Stimulated activated CD4-positive, alpha-beta T cell treated with anti-CD3 and anti-CD28 coated beads, Interleukin-1b, Interleukin-23, amount 100 ng/mL, for 4 hours (primary cell): ENCODE results near the gene PTPRN2.

Experiments used
- DNase-seq, 2 donors: peaks; one replicate each; pipeline ENCODE4 v3.0.0-alpha.2; 2020; ENCODE audit warnings: low read depth in 2 of 2

Gene PTPRN2

DNA sequence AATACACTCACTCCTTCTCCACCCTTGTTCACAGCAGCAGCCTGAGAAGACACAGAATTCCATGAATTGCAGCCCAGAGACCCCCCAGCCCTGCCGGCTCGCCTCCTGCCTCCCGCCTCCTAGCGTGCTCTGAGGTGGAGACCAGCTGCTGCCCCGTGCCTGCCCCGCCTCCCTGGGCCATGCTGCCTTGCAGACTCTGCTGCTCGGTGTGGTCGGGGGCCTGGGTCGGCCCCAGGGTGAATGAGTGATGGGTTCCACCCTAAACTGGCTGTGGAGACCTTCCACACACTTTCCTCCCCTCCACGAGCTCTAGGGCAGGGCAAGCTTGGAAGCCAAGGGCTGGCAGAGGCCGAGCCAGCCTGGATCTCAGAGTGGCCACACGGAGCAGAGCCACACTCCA is 771.5 kb downstream of the PTPRN2 start:
- DNase-seq, result no peak

DNA sequence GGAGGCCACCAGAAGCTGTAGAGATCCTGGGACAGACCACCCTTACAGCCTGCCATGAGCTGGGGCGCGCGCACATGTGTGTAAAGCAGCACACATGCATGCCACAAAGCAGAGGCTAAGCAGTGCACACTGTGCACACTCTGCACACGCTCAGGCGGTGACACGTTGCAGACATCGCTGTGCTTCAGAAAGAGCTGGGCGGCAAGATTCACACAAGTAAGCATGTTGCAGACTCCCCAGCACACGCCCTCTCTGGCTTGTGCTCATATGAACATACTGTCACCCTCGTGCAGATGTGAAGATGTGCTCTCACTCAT is 772.0 kb downstream of the PTPRN2 start:
- DNase-seq, result no peak

DNA sequence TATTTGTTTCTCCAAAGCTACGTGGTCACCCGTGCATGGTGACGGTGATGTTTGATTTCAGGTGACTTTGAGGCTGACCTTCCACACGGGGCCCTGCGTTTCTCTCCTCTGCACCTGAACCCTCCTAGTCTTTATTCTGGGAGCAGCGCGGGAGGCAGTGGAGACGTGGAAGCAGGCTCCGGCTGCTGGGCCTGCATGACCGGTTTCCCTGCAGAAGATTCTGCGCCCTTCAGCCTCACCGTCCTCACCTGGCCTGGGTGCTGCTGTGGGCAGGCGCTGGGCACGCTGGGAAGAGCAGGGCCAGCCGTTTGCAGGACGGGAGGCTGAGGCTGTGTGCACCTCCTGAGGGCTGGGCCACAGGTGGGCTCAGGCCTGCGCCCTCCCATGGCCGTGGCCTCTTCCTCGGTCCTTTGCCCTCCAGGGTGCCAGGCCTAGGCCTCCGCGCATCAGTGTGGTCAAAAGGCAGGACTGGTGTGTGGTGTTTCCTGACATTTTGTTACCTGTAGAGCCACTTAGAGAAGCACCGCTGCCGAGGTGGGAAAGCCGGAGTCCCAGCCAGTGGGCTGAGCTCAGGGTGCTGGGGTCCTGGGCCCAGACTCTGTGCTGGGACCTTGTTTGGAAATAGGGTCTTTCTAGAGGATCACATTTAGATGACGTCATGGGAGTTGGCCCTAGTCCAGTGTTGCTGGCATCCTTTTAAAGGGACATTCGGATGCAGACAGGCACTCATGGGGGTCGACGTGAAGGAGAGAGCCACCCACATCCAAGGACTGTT is 772.5 kb downstream of the PTPRN2 start:
- DNase-seq, result no peak

DNA sequence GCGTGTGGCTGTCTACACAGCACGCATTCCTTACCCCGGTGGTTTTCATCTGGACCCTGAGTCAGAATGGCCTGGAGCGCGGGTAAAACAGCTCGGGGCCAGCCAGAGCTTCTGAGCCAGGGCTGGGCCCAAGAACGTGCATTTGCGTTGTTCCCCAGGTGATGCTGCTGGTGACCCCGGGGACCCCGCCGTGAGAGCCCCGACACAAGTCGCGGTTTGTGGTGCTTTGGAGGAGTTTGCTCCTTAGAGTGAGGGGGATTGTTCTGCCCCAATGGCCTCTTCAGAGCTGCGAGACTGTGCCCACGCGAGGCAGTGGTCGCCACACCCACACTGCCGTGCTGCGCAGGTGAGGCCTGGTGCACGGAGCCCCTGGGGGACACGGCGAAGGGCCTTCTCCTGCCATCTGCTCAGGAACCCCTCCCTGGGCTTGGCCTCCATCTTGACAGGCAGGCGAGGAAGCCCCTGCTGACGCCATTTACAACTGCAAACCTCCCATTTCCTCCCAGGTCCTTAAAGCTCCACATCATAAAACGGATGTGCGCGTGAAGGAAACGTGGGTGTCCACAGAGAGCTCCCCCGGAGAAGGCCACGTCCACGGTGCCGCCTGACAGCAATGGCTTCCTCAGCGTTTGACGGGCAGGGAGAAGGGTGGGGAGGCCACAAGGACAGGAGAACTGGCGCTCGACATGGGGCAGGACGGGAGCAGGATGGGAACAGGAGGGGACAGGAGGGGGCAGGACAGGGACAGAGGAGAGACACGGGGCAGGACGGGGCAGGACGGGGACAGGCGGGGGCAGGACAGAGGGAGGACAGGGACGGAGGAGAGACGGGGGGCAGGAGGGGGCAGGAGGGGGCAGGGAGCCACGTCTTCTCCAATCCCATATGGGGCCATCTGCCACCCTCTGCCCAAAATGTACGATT is 773.6 kb downstream of the PTPRN2 start:
- no peak for DNase-seq

DNA sequence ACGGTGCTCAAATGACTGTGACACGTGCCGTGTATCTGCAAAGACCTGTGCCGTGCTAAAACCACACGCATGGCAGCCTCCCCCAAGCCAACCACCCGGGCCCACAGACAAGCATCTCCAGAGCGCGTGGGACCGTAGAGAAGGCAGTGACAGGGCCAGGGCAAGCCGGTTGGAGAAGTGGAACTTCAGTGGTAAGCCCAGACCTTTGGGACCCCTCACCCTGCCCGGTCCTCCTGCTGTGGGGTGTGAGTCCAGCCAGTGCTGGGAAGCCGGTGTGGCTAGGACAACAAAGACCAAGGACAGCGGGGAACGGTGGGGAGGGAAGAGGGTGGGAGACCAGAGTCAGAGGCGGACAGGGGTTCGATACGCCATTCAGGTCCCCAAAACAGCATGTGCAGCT is 774.6 kb downstream of the PTPRN2 start:
- DNase-seq, result no peak

DNA sequence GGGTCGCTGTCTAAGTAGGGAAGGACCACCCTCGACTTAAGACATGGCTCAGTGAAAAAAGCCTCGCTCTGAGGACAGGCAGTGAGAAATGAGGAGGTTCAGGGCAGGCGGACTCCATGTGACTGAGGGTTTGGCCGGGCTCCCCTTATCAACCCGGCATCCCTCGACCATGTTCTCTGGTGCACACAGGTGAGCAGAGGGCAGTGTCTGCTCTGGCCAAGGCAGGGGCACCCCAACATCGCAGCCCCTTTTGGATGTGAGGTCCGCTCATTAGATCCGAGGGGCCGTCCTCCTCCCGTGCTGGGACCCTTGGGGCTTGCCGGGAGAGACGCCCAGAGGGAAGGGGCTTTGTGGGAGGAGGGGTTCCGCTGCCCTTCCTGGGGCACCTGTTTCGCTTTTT is 775.7 kb downstream of the PTPRN2 start:
- no peak for DNase-seq

DNA sequence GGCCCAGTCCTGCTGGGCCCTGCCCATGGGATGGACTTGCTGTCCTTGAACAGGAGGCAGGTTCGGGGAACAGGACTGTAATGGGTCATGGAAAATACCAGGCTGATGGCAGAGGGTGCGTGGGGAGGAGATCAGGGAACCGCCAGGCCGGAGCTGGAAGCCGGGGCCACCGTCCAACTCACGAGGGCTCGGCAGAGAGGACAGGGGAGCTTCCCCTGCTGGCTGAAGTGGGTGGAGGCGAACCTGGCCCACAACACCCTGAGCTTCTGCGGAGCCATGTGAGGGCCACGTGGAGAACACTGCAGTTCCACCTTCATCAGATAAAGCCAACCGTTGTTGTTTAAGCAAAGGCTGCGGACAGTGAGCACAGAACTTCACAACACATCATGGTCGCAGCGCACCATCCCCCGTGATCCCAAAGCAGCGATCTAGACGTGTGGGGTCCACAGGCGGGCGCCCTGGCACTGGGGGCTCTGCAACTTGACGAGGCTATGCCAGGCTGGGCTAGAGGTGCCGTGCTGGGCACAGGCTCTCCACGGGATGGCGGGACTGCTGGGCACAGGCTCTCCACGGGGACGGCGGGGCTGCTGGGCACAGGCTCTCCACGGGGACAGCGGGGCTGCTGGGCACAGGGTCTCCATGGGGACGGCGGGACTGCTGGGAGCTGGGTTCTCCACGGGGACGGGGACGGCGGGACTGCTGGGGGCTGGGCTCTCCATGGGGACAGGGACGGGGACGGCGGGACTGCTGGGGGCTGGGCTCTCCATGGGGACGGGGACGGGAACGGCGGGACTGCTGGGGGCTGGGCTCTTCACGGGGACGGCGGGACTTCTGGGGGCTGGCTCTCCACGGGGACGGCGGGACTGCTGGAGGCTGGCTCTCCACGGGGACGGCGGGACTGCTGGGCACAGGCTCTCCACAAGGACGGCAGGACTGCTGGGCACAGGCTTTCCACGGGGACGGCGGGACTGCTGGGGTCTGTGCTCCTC is 777.5 kb downstream of the PTPRN2 start:
- no peak for DNase-seq

DNA sequence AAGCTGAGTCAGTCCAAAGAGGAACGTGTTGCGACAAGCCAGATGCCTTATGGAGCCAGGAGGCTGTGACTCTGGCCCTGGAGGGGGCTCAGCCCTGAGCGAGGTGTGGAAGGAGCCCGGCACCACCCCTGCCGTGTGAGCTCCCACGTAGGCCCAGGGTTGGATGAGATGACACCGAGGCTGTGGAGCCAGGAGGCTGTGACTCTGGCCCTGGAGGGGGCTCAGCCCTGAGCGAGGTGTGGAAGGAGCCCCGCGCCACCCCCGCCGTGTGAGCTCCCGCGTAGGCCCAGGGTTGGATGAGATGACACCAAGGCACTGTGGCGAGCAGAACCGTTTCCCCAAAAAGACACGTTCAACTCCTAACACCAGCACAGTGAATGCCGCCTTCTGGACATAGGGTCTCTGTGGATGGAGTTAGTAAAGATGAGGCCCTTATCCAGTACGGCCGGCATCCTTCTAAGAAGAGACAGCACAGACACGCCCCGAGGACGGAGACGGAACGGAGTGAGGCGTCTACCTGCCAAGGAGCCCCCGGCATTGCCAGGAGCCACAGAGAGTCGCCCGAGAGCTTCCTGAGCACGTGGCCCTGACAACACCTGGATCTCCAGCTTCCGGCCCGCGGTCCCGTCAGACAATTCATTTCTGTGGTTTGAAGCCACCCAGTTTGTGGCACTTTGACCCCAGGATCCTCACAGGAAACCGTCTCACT is 778.3 kb downstream of the PTPRN2 start:
- DNase-seq, result no peak

DNA sequence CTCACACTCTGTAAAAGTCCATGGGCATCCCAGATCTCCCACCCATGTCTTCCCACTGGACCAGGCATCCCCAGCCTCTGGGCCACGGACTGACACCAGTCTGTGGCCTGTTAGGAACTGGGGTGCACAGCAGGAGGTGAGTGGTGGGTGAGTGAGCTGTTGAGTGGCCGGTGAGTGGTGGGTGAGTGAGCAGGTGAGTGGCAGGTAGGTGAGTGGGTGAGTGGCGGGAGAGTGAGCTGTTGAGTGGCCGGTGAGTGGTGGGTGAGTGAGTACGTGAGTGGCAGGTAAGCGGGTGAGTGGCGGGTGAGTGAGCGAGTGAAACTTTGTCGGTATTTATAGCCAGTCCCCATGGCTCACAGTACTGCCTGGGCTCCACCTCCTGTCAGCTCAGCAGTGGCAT is 779.6 kb downstream of the PTPRN2 start:
- DNase-seq, result no peak

DNA sequence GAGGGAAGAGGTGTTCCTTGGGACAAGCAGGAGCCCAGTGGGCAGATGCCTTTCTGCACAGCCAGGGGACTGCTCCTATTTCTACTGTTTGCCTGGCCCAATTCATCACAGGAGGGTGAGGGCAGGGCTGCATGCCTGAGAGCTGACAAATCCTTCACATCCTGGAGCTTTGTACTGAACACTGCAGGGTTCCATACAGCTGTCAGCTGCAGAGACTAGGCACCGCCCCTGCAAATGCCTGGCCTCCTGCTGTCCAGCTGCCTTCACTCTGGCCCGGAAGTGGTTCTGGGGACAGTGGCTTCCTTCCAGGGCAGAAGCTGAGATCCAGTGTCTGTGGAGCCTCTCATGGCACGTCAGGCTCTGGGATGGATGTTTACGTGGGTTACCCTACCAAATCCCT is 780.1 kb downstream of the PTPRN2 start:
- DNase-seq, result no peak

DNA sequence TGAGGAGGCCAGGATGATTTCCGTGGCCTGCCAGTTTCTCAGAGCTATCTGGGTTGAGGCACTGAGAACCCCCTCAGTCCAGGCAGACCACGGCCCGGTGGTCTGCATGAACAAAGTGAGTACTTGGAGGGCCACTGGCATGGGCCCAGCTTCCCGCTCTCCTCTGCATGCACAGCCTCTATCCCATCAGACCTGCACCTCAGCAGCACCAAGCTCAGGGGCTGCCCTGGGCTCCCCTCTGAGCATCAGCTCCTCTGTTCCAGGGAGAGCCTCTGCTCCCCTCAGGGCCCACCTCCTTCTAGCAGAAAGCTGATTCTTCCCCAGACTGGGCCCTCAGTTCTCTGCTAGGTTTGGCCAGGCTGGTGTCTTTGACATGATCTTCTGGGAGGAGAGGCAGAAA is 780.9 kb downstream of the PTPRN2 start:
- DNase-seq, result no peak

DNA sequence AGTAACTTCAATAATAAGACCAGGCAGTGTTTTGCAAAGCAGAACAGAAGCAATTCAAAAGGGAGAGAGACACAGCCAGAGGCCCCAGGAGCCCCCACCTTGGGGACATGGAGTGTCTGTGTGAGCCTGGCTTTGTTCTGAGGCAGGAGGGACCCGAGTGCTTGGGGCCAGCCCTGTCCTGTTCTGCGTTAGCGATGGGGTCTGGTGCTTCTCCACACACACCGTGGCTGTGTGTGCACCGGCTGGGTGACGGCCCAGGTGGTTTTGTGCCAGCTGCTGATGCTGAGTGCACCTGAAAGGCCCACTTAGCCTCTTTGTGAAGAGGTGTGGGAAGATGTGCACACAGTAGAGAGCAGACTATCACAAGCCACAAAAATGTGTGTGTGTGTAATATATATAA is 781.9 kb downstream of the PTPRN2 start:
- DNase-seq, result no peak

DNA sequence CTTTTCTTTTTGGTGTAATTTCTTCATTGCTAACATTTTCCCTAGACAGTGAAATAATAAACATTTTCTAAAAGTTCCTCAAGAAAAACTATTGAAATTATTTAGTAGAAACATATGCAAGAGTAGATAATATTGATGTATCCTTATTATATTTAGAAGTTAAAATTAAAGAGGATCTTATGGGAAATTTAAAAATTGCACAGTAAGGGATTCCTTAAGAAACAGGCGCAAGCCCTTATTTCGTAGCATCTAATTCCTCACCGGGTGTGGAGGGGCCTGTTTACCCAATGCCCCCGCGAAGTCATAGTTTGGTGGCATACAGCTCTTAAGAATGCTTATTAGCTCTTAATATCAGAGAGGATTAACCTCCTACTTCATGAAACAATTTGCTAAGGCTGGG is 783.7 kb downstream of the PTPRN2 start:
- no peak for DNase-seq

DNA sequence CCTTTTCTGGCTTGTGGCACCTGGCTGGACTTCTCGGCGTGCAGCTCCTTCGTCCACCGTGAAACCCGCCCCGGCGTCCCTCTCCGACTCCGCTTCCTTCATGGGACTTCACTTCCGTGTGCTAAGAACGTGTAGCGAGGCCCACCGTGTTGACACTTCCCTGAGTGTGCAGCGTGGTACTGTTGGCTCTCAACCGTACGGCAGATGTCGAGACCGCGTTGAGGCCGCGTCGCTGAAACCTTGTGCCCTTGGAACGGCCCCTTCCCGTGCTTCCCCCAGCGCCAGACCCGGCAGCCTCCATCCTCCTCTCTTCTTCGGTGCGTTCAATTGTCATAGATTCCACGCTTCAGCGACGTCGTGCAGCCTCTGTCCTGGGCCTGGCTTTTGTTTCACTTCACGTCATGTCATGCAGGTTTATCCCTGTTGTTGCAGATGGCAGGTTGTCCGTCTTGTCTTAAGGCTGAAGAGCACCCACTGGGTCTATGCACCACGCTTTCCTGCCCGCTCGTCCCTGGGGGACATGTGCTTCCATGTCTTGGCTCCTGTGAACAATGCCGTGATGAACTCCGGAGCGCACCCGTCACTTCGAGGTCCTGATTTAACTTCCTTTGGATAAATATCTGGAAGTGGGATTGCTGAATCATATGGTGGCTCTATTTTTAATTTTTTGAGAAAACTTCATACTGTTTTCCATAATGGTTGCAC is 785.5 kb downstream of the PTPRN2 start:
- no peak for DNase-seq

DNA sequence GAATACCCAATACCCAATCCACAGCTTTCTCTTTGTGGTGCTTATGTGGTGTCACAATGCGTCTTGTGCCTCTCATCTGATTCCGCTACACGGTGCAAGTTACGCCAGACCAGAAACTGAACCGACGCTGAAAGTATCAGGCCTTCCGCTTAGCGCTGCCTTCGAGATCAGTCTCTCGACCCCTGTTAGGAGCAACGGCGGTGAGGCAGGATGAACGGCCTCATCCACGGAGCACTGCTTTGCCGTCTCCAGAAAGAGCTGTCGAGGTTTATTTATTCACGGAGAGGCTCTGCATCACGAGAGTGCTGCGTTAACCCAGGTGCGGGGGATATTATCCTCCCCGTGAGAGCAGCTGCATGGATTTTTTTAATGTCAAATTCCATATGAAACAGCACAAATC is 786.5 kb downstream of the PTPRN2 start:
- DNase-seq, result no peak

DNA sequence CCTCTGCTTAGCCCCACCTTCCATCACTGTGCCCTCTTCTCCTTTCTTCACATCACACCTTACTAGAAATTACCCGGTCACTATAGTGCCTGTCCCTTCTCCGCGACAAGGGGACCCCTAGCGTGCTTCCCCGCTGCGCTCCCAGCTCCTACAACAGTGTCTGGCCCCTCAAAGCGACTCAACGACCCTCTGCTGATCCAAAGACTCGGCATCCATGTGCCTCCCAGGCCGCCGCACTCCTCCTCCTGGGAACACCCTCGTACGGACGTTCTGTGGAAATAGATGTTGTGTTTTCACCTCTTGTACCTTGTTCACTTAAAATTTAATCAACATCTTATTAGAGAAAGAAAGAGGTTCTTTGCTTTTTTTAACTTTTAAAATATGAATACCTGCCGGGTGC is 787.3 kb downstream of the PTPRN2 start:
- no peak for DNase-seq

DNA sequence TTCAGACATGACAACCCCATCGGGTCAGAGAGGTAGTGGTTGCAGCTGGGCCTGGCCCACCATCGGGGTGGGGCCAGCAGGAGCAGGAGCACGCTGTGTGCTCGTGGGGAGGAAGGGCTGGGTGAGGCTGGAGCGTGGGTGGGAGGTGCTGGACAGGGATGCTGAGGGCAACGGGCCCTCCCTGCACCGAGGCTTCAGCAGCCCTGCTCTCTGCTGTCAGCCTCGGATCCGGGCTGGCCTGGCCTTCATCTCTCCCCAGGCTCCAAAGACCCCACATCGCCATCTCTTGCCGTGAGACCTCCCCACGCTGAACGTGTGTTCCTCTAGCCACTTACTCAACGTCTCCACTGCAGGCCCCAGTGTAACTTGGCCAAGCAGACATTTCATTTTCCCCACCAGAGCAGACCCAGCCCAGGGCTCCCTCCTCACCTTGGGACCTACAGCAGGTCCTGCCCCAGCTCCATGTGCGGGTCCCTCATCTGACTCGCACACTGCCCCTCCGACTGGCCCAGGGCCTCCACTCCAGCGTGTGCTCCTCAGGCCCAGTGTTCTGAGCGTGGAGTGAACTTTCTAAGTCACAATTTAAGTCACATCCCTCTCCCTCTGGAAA is 788.4 kb downstream of the PTPRN2 start:
- no peak for DNase-seq

DNA sequence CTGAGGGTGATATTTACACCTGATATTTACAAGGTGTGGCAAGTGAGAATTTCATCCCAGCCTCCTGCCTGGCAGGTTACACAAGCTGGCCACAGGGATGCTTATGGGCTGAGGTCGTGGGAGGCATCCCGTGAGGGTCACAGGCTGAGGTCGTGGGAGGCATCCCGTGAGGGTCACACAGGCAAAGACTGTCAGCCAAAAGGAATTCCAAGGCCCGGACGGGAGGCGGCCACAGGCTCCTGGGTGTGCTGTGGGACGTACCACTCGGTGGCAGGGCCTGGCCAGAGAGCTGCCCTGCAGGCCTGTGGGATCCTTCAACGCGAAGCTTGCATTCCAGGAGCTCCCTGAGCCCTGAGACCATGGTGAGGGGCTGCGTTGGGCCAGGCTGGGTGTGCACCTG is 790.3 kb downstream of the PTPRN2 start:
- no peak for DNase-seq

DNA sequence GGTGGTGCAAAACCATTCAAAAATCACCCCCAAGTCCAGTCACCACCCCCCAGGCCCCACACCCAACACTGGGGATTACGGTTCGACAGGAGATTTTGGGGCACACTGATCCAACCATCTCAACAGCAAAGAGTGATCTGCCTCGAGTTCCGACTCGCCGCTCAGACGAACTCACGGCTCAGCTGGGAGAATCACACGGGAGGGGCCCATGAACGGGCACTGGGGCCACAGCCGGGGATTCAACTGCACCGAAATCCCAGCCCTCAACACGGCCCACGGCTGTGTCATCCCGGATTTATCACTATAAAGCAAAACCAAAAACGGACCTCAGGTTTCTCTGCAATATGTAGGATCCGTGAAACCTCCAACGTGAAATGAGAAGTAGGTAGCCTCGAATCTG is 790.8 kb downstream of the PTPRN2 start:
- DNase-seq, result no peak

DNA sequence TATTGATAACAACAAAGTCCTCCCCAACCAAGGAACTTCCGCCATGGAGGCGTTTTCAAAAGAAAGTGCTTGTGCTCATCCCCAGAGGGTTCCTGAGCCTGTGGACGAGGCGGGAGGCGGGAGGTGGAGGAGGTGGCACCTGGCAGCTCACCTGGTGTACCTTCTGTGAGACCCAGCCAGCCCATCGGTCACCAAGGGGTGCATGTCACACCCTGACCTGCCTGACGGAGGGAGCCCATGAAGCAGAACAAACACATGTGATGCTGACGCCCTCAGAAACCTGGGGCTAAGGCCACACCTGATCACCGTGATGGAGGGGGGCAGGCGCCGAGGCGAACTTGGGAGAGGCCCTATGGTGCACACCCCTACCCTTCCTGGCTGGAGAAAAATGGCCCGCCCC is 792.0 kb downstream of the PTPRN2 start:
- DNase-seq, result no peak
